SKM-1 treated with dmso at 0.1 percent for 144 hours (cell line): ENCODE results near the gene GNB1.

Experiments used
- DNase-seq: peaks from one replicate; lab custom pipeline; 2025; ENCODE audit not compliant: unreplicated experiment; lab: John Stamatoyannopoulos, UW

GNB1 gene

DNA sequence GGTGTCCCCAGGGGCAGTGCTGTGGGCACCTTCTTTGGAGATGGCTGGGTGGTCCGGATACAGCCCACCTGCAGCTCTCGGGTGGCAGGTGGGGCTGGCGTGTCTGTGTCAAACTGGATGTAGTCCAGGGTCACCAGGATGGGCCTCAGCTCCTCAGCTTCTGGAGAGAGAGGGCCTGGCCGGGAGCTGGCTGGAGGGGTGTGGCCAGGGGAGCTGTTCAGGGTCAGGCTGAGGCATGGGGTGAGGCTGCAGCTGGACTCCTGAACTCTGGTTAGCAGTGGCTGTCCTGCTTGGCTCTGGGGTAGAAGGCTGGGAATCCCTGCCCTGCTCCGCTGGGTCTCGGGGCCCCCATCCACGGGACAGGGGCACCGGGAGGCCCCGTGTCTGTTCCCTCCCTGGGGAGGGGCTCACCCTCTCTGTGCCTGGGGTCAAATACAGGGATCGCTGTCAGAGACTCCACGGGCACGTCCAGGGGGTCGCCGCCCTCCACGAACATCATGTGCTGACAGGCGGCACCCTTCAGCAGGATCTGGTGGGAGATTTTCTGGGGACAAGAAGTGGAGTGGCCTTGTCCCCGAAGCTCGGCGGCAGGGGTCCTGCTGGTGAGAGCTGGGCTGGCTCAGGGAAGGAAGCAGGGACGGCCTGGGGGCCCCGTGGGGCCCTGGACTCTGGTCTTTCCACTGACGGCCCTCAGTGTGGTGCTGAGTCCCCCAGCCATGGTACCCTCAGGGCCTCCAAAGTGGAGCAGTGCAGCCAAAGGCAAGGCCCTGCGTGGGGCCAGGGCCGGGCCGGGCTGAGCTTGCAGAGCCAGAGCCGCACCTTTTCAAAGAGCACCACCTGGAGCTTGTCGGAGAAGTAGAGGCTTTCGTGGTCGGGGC is 32.3 kb upstream of the GNB1 start:
- DNase-seq = no peak

DNA sequence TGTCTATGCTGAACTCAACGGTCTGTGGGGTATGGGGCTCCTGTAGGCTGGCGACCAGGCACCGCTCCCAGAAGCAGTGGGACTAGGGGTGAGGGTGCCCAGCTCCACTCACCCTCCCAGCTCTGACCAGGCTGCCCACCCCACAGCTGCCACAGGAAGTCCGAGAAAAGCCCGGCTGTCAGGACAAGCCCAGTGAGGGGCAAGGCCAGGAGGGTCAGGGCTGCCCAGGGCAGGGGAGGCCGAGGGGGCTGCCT is 31.7 kb upstream of the GNB1 start:
- no peak for DNase-seq

DNA sequence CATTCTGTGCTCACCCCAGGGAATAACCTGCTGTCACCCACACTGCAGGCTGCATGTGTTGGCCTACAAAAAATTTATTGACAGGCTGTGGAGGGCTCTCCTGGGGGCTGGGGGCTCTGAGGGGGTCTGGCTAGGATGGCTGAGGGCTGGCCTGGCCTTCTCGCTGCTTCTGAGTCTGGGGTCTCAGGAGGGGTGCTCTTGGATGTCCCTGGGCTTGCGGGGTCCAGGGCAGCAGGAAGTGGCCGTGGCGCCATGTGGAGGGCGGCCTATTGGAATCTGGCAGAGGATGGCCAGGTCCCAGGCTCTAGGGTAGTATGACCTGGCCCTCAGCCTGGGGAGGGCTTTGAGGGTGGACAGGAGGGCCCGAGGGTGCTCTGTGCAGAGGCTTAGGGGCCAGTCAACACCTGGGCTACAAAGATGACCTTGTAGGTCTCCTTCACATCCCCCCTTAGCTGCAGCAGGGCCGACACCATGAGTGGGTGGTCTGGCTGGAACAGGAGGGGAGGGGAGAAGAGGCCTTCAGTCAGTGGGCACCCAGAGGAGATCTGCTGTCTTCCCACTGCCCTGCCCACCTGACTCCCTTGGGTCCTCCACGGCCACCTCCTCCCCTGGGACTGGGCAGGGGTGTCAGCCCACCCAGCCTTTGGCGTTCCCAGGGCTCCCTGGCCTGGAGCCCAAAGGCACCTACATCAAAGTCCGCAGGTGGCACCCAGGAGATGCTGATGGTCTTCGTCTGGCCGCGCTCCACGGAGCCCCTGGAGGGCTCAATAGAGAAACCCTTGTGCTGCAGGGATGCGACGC is 31.2 kb upstream of the GNB1 start:
- no peak for DNase-seq

DNA sequence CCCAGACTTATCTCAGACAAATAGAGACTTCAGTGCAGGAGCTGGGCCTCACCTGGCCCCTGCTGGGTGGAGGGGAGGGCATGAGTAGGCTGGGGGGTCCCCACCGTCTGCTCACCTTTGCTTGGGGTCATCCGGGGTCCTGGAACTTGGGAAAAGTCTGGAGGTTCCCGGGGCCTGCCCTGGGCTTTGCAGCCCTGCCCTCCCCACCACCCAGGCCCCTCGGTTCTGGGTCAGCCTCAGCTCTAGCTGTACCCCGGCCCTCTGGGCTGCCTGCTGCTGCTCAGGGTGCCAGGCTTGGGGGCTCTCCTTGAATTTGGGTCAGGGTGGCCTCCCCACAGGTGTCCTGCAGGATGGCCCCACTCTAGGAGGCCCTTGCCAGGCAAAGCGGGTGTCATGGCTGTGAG is 30.6 kb upstream of the GNB1 start:
- no peak for DNase-seq

DNA sequence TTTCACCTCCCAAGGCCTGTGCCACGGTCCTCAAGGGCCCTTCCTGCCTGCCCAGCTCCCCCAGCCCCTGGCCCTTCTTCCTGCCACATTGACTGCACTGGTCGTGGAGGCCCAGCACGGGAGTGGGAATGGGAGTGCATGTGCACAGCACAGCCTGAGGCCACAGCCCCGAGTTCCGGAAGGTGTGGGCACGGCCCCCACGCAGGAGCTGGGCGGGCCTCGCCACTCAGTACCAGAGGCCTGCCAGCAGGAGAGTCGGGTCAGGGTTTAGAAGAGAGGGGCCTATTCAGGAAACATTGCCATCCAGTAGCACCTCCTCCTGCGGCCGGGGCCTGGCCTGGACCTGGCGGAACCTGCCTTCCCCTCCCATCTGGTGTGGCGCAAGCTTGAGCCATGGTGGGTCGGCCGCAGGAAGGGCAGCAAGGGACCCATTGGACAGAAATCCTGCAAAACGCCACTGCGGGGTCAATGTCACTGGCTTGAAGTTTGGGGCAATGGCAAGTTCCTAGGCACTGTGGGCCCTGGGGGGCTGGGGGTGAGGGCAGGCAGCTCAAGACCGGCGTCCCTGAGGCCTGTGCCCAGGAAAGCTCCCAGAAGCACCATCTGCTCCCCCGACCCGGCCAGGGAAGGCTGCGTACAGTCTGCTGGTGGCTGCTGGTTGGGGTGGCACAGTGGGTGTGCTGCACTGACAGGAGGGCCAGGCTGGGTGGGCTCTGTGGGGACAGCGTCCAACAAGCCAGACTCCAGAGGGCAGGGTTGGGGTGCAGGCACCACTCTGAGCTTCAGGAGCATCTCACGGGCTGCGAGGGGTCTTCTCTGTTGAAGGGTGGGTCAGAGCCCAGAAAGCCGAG is 29.9 kb upstream of the GNB1 start:
- DNase-seq = no peak

DNA sequence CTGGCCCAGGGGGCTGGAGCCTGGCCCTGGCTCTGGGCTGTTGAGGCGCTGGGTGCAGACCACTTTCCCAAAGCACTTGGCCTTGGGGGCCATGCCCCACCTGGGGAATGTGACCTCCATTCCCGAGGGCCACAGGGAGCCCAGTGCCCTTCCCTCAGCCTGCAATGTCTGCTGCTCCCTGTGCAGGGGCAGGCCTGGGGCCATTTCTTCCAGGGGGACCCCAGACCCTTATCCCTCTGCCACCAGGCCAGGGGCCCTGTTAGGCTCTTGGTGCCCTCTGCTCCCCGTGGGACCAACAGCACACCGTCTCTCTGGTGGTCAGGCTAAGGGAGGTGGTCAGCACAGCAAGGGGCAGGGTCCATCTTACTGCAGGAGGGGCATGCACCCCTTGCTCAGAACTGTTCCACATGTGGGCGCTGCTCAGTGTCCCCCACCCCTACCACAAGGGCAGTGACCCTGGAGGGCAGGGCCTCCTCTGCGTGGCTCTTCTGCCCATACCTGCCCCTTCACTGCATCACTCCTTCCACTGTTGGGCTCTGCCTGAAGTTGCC is 29.2 kb upstream of the GNB1 start:
- DNase-seq = no peak

DNA sequence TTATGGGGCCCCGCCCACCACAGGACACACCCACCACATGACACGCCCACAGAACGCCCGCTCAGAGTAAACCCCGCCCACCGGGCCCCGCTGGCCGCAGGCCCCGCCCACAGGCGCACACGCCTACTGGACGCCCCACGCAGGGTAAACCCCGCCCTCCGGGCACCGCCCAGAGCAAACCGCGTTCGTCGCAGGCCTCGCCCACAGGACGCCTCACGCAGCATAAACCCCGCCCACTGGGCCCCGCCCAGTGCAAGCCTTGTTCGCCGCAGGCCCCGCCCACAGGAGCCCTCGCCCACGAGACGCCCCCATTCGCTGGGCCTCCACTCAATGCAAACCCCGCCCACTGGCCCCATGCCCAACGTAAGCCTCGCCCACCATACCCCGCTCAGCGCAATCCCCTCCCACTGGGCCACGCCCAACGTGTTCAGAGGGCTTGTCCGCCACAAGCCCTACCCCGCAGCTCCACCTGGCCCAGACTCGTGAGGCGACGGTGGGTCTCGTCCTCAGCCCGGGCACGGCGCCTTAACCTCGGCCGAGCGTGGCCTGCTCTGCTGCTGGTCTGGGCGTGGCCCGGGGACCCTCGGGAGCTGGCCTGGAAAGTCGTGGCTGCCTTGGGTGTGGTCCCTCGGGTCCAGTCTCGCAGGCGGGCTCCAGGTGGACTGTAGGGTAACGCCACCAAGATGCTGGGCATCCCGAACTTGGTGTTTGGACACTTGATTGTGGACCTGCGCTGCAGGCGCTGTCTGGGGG is 28.6 kb upstream of the GNB1 start:
- peak; percentile 92 for DNase-seq

DNA sequence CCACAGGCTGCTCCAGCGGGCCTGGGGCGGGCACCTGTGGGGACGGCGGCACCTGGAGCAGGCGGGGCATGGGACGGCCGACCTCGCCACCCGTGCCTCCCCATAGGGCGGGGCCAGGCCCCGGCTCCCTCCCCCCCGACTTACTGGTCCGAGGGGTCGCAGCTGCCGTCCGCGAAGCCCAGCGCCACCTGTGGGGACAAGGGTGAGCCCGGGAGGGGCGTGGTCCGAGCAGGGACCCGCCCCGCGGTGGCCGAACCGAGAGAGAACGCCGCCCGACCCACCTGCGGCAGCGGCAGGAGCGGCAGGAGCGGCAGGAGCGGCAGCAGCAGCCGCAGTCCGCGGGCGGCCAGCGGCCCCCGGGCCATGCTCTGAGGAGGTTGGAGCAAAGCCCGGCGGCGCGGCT is 28.0 kb upstream of the GNB1 start, which contains the start of gene TMEM52:
TSS of gene TMEM52 (minus strand) at position 379 of the 403 bp plus-strand sequence. CDS start at position 365, 14 bp downstream.
- DNase-seq = no peak

DNA sequence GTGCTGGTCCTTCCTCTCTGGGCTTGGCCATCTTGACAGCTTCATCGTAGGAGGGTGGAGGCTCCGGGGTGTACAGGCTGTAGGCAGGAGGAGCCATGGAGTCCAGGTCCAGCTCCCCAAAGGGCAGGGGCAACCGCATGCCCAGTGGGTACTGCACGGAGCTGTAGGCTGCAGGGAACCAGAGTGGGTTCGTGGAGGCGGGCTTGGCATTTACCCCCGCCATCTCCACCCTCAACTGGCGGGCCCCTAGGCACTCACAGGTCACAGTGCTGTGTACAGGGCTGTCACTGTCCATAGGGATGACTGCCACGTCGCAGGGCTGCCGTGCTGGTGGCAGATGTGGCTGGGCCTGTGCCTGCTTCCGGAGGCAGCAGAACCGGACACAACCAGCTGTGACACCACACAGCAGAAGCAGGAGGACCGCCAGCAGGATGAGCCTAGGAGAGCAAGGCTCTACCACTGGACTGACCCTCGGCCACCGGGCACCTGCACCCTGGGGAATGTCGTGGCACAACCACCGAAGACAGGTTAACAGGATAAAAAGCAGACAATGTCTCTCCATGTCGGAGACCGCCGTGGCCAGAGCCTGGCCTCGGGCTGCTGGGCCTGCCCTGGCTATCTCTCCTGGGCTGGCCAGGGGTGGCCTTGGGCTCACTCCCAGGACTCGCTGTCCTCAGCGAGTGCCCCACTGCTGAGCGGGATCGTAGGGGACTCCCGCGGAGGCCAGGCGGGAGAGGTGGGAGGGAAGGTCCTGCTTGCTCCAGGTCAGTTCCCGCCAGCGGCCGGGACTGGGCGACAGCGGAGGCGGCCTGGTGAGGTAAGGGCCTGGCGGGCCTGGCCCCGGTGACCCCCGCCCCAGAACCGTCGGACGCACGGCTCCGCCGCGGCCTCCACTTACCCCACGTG is 27.4 kb upstream of the GNB1 start:
- no peak for DNase-seq

DNA sequence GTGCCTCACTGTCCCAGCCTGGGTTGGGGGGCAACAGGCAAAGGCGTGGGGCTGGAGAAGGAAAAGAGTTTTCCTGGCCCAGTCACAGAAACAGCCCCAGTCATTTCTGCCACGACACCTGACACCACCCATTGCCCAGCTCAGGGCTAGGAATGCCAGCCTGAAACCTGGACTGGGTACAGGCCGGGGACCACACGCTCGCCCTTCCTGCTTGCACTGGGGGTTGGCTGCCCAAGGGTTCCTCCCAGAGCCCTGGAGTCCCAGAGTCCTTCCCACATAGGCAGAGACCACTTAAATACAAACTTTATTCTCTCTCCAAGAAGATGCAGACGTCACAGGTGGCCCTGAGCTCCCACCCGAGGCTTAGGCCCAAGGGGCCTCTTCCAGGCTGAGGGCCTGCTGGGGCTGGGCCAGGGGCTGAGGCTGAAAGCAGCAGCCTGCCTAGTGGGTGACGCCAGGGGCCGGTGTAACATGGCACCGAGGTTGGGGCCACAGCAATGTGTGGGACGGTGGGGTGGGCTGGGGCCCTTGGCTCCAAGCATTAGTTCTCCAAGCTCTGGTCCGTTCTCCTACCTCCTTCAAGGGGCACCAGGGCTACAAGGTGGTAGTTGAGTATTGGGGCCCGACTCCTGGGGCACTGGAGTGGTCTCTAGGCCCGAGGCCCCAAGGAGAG is 26.6 kb upstream of the GNB1 start:
- DNase-seq = no peak

DNA sequence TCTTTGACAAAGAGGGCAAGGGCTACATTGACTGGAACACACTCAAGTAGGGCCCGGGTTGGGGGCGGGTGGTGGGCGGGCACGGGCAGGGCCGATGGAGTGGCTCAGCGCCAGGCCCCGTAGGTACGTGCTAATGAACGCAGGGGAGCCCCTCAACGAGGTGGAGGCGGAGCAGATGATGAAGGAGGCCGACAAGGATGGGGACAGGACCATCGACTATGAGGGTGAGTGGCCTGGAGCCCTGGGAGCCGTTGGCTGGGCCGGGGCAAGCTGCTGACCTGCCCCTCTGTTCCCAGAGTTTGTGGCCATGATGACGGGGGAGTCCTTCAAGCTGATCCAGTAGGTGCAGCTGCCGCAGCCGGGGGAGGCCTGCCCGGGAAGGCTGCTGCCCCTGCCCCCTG is 26.0 kb upstream of the GNB1 start:
- no peak for DNase-seq

DNA sequence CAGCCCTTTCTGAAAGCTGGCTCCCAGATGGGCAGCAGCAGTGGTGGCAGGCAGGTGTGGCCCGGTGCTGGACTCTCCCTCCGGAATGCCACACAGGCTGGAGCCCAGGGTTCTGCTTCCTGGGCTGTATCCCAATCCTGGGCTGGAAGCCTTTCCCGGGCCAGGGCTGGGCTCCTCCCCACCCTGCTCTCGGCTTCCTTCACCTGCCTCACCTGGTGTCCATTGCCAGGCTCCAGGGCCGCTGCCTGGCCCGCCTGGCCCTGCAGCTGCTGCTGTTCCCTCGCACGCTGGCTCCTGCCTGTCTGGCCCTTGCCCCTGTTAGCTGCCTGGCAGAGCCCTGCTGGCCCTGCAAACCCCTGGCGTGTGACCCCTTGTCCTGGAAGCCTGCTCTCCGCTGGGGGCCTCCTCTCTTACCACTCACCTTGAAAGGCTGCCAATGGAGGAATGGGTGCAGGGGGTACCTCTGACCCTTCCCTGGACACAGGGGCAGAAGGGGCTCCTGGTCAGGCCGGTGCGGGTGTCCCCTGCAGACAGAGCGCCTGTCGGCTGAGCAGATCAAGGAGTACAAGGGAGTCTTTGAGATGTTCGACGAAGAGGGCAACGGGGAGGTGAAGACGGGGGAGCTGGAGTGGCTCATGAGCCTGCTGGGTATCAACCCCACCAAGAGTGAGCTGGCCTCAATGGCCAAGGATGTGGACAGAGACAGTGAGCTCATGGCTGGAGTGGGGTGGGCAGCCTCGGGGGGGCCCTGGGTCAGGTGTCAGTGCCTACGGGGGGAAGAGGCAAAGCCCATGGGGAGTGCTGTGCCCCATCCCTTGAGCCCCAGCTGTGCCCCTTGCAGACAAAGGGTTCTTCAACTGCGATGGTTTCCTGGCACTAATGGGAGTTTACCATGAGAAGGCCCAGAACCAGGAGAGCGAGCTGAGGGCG is 25.3 kb upstream of the GNB1 start:
- DNase-seq = no peak

DNA sequence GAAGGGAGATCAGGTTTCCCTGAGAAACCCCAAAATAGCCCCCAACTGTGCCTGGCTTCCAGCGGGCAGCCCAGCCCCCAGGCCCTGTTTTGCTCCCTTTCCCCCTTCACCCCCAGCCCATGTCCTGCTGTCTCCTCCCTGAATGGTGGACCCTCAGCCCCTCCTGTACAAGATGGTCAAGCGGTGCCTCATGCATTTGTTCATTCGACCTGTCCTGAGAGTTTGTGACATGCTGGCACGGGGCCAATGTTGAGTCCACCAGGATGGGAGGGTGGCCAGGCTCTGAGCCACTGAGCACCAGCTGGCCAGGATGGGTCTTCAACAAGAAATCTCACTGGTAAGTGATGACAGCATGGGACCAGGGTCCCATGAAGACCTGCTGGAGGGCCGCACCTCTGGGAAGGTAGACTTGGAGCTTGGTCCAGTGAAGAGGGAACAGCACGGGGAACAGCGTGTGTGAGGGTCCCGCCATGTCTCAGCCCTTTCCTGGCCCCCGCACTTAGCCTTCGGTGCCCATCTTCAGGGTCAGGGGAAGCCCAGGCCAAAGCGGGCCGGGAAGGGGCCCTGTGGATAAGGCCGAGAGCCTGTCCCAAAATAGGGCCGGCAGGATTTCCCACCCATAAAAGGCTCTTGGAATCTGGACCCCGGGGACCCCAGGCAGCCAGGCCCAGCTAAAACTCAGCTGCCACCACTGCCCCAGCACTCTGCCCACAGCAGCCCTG is 24.2 kb upstream of the GNB1 start, which contains the start of gene CALML6:
TSS of gene CALML6 (plus strand) at position 290 of the 722 bp plus-strand sequence. CDS start at position 311, 21 bp downstream.
- no peak for DNase-seq

DNA sequence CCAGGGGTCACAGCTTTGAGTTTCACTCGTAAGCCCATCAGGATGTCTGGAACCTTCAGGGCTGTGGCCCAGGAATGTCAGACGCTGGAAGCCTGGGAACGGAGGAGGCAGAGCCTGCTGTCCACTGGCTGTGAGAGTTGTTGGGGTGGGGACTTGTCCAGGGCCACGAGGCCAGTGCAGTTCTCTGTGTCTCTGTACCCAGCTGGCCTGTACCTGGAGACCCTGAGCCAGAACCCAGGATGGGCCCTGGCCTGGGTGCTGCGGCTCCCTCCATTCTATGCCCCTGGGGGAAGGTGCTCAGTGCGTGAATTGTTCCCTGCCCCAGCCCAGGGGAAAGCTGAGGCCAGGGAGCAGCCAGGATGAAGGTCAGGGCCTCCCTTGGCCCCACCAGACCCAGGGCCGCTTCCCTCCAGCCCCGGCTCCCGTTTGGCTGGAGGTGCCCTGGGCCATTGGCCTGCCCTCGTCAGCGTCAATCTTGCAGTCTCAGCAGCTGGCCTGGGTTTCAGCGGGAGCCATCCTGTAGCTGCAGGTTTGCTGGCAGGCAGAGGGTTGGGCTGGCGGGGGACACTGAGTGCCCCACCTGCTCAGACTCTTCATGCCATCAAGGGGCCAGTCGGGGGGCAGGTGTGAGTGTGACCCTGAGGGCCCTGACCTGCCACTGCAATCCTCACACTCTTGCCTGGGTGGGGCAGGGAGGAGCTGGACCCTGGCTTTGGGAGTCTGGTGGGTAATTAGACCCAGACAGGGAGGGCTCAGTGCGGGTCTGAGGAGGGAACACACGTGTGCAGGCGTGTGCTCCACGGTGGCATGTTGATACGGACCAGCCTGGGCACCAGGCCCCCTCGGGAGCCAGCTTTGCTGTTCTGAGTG is 23.4 kb upstream of the GNB1 start:
- DNase-seq = no peak

DNA sequence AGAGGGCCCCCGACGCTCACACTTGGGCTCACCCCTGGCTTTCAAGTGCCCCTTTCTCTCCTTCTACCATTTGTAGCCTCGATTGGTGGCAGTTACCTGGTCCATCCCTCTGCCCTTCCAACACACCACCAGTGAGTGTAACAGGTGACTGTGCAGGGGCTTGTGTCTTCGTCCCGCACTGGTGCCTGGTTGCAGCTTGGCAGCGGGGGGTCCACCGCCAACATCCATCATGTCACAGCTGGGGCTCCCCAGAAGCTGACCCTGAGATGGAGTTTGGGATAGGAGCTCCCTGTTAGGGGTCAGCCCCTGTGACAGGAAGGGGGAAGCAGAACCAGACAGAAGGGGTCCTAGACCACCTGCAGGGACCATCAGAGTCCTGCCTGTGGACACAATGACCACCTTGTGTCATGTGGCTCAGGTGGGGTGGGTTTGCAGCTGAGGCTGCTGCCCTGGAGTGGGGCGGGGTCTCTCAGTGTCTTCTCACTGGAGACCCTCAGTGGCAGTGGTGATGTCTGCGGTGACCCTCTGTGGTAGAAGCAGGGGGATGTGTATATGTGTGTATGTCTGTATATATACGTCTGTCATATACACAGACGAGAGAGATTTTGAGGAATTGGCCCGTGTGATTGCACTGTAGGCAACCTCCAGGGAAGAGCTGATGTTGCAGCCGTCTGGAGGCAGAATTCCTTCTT is 20.6 kb upstream of the GNB1 start:
- DNase-seq = no peak
